GM12874 (cell line): ENCODE measurements around the gene LRRC74A.

Experiments used
- CTCF ChIP-seq: IDR thresholded peaks from 2 replicates; pipeline ENCODE4 v1.5.1; 2011; ENCODE audit warnings: low read depth, mild to moderate bottlenecking, control low read depth, low read length, moderate library complexity; ENCODE audit not compliant: insufficient read depth

Gene LRRC74A

GRCh38 chr14:76780875-76781647 lies 45.1 kb upstream of the LRRC74A start:
- no peak for TF ChIP-seq CTCF

GRCh38 chr14:76781648-76782051 lies 44.6 kb upstream of the LRRC74A start:
- no peak for TF ChIP-seq CTCF

- no peak for TF ChIP-seq CTCF
Observed at GRCh38 chr14:76782115-76782884, 43.9 kb upstream of the LRRC74A start.

GRCh38 chr14:76782885-76783566 lies 43.2 kb upstream of the LRRC74A start:
- no peak for TF ChIP-seq CTCF

GRCh38 chr14:76784266-76784874 lies 41.8 kb upstream of the LRRC74A start:
- TF ChIP-seq CTCF, result no peak

- TF ChIP-seq CTCF, result peak; percentile 81
Observed at GRCh38 chr14:76784881-76785280, 41.3 kb upstream of the LRRC74A start.

GRCh38 chr14:76786601-76787000 lies 39.6 kb upstream of the LRRC74A start:
- no peak for TF ChIP-seq CTCF
